HG03565 (cell line): ENCODE results near the gene ADGRD1.

ENCODE experiments used
- ATAC-seq: cut with Tn5 transposase; IDR thresholded peaks from one replicate; pipeline ENCODE4 v1.9.1; 2021; ENCODE audit warnings: mild to moderate bottlenecking, moderate library complexity; ENCODE audit not compliant: unreplicated experiment

The ADGRD1 gene

GRCh38 chr12:131052063-131052781 lies 98.5 kb downstream of the ADGRD1 start:
- ATAC-seq, result no peak

GRCh38 chr12:131052929-131053328 lies 99.2 kb downstream of the ADGRD1 start:
- ATAC-seq, result no peak

GRCh38 chr12:131053567-131053966 lies 99.9 kb downstream of the ADGRD1 start:
- ATAC-seq, result no peak

DNA sequence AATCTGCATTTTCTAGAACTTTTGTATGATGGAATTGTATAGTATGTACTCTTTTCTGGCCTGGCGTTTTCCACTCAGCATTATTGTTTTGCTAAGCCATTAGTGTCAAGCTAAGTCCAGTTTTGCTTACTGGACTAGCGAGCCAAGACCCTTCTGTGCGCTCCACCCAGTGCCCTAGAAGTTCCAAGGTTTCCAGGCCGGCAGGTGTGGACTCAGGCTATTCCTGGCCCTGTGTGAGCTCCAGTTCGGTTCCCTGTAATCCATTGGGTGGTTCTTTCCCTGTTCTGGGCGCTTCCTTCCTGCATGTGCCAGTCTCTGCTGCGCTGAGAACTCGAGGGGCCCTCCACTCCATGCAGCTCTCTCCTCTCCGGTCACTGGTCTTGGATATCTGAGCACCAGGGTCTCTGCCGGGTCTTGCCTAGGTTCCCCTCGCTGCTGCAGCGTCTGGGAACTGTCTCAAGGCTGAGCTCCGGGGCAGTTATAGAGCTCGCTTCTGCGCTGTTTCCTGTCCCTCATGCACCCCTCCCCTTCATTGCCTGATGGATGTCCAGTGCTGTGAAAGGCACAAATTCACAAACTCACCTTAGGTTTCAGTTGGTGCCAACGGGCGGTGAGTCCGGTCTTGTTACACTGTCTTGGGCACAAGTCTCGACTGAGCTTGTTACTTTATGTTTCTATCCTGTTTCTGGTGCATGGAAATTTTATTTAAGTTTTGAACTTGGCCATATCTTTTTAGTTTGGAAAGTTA lies 100.8 kb downstream of the ADGRD1 start:
- ATAC-seq, result no peak

DNA sequence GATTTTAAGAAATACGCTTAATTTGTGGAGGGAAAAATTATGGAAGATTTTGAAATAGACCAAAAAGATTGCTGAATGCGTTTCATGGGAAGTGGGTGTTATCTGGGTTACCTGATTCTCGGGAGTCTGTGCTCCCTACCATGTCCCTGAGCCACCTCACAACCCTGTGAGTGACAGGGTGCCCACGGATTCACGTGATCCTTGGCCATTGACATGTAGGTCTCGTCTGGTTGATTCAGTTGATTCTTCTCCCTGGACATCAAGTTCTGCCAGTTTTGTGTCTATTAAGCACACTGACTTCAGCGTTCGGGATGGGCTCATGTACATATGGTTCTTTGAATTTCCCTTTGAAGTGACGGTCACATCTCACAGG lies 101.4 kb downstream of the ADGRD1 start:
- no peak for ATAC-seq

GRCh38 chr12:131055596-131056233 lies 102.0 kb downstream of the ADGRD1 start:
- ATAC-seq, result no peak

DNA sequence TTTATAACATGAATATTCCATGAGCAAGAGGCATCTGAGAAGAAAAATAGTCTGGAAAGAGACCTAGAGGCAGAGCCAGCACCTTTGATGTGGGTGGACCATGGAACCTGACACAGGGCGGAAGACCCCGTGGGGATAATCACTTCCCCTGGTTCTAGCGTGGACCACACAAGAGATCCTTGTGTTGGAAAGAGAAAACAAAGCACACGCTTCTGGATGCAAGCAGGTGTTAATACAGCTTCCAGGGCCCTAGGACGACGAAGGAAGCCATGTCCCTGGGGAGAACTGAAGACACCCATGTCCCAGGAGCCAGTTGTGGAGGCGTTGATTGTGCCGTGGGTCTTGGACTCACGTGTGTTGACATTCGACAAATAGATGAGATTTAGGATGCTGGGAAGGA lies 102.9 kb downstream of the ADGRD1 start:
- no peak for ATAC-seq

- no peak for ATAC-seq
These were observed 103.6 kb downstream of the ADGRD1 start for GRCh38 chr12:131057211-131057721.

- no peak for ATAC-seq
These were observed 104.2 kb downstream of the ADGRD1 start for GRCh38 chr12:131057722-131058515.

GRCh38 chr12:131058700-131059099 lies 105.0 kb downstream of the ADGRD1 start:
- ATAC-seq, result no peak

- no peak for ATAC-seq
These were observed 106.5 kb downstream of the ADGRD1 start for GRCh38 chr12:131060011-131060703.

GRCh38 chr12:131061041-131061806 lies 107.5 kb downstream of the ADGRD1 start:
- ATAC-seq, result no peak

- ATAC-seq, result no peak
These were observed 109.7 kb downstream of the ADGRD1 start for GRCh38 chr12:131063413-131063812.

- no peak for ATAC-seq
These were observed 110.3 kb downstream of the ADGRD1 start for GRCh38 chr12:131063960-131064359.

- ATAC-seq, result no peak
These were observed 111.6 kb downstream of the ADGRD1 start for GRCh38 chr12:131065279-131065678.

- ATAC-seq, result no peak
These were observed 112.1 kb downstream of the ADGRD1 start for GRCh38 chr12:131065801-131066200.

- no peak for ATAC-seq
These were observed 112.6 kb downstream of the ADGRD1 start for GRCh38 chr12:131066207-131066885.

DNA sequence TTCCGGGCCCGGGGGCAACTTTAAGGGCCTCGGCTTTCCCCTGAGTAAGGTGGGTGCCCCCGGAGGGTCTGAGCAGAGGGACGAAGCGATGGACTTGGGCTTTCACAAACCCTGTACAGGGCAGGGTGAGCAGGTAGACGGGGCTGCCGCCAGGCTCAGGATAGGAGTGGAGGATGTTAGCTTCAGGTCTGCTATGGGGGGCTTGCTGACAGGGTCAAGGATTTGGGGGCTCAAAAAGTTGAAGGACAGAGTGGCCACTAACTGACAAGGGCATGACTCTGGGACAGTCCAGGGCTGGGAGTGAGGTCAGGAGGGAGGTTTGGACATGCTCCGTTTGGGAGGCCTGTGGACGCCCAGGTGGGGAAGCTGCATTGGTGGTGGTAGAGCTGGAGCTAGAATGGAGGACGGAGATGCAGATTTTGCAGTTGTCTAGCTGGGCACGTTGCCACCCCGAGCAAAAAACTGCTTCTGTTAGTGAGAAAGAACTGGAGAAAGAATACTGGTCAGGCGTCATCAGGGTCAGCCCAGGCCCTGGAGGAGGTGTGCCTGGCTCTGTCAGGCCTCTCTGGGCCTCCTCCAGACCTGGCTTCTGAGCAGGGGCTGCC lies 113.3 kb downstream of the ADGRD1 start:
- no peak for ATAC-seq
